Activated CD8-positive, alpha-beta memory T cell treated with anti-CD3 and anti-CD28 coated beads for 1 hour (primary cell): ENCODE measurements around the gene KLC1.

Experiments
- DNase-seq, 2 donors: peaks; one replicate each; pipeline ENCODE4 v3.0.0-alpha.2; 2020; ENCODE audit warnings: low read depth in 1 of 2; ENCODE audit errors: extremely low read depth in 1 of 2

The KLC1 gene

GRCh38 chr14:103657471-103657870, 28.5 kb downstream of the KLC1 start:
- DNase-seq: no peak

GRCh38 chr14:103659631-103660030, 30.6 kb downstream of the KLC1 start:
- DNase-seq: no peak

GRCh38 chr14:103662029-103662428, 33.0 kb downstream of the KLC1 start:
- DNase-seq: no peak

- no peak for DNase-seq
These were observed 33.6 kb downstream of the KLC1 start for GRCh38 chr14:103662591-103662990.

GRCh38 chr14:103663506-103663905, 34.5 kb downstream of the KLC1 start:
- DNase-seq: no peak

- DNase-seq: no peak
These were observed 38.7 kb downstream of the KLC1 start for GRCh38 chr14:103667671-103668070.

- no peak for DNase-seq
These were observed 39.1 kb downstream of the KLC1 start for GRCh38 chr14:103668117-103668516.

GRCh38 chr14:103669370-103669769, 40.4 kb downstream of the KLC1 start:
- no peak for DNase-seq

GRCh38 chr14:103671911-103672310, 42.9 kb downstream of the KLC1 start:
- no peak for DNase-seq

GRCh38 chr14:103675957-103676356, 46.9 kb downstream of the KLC1 start:
- DNase-seq: no peak

- DNase-seq: no peak
These were observed 48.1 kb downstream of the KLC1 start for GRCh38 chr14:103676881-103677675.

GRCh38 chr14:103679351-103679750, 50.3 kb downstream of the KLC1 start:
- no peak for DNase-seq

GRCh38 chr14:103680491-103681231, 51.6 kb downstream of the KLC1 start:
- DNase-seq: no peak

GRCh38 chr14:103683139-103683538, 54.1 kb downstream of the KLC1 start:
- DNase-seq: no peak

GRCh38 chr14:103684471-103684870, 55.5 kb downstream of the KLC1 start:
- DNase-seq: no peak

- DNase-seq: no peak
These were observed 55.9 kb downstream of the KLC1 start for GRCh38 chr14:103684871-103685270.

- no peak for DNase-seq
These were observed 56.5 kb downstream of the KLC1 start for GRCh38 chr14:103685276-103686211.

GRCh38 chr14:103686831-103687485, 57.9 kb downstream of the KLC1 start:
- DNase-seq: no peak

GRCh38 chr14:103687712-103688111, 58.7 kb downstream of the KLC1 start:
- DNase-seq: no peak

- no peak for DNase-seq
These were observed 59.4 kb downstream of the KLC1 start for GRCh38 chr14:103688441-103688840.
